LNCaP clone FGC (cell line): Measurements from ENCODE around the gene TMEM121.

ENCODE experiments used
- DNase-seq: peaks from one replicate; pipeline ENCODE4 v3.0.0-alpha.2; 2011; ENCODE audit warnings: low read depth
- H3K4me3 ChIP-seq: 2 replicates; pipeline ENCODE4 v1.5.1; 2011; ENCODE audit warnings: mild to moderate bottlenecking, low read depth, low read length, control low read depth
- CTCF ChIP-seq: IDR thresholded peaks from 2 replicates; pipeline ENCODE4 v1.5.1; 2012; ENCODE audit warnings: mild to moderate bottlenecking; ENCODE audit not compliant: control insufficient read depth, insufficient read depth; ENCODE audit errors: extremely low read depth

TMEM121 gene

GRCh38 chr14:105480199-105480746, 46.1 kb upstream of the TMEM121 start:
- DNase-seq, result no peak
- H3K4me3 ChIP-seq, result no peak overlapping the region
- TF ChIP-seq CTCF, result no peak

GRCh38 chr14:105480807-105481801, 45.3 kb upstream of the TMEM121 start:
- DNase-seq, result peak; percentile 61
- H3K4me3 ChIP-seq, result peak overlapping the region; percentile 43
- TF ChIP-seq CTCF, result peak; percentile 98

- H3K4me3 ChIP-seq, result peak overlapping the region; percentile 5; the same call in 1 of the 2 replicates
- DNase-seq, result peak; percentile 92
- TF ChIP-seq CTCF, result peak; percentile 36
Measured at GRCh38 chr14:105481886-105482457, 44.4 kb upstream of the TMEM121 start.

- no peak for DNase-seq
- no peak for TF ChIP-seq CTCF
- peak overlapping the region; percentile 5; the same call in 1 of the 2 replicates for H3K4me3 ChIP-seq
Measured at GRCh38 chr14:105482486-105483110, 43.8 kb upstream of the TMEM121 start.

- no peak for DNase-seq
- TF ChIP-seq CTCF, result no peak
- H3K4me3 ChIP-seq, result no peak overlapping the region
Measured at GRCh38 chr14:105483300-105484068, 42.9 kb upstream of the TMEM121 start.
